T-cell (primary cell): ENCODE results near the gene WDR45. TPM values are rescaled to one million over a fixed set of nuclear protein-coding genes. Genes with fewer than 3 reads are reported as not detected.

Source experiments
- ATAC-seq, 4 experiments: fragments of 200-7000 bp in 3 of 4; fragments of 150-1000 bp in 1 of 4; cut with Tn5 transposase; replicated peaks in 1 of 4; 1 replicate in 3 of 4; 2 replicates in 1 of 4; pipeline ENCODE4 v1.10.0; 2021; ENCODE audit warnings: moderate library complexity in 3 of 4, mild to moderate bottlenecking in 2 of 4, moderate number of reproducible peaks in 1 of 4
- CTCF ChIA-PET, 2 donors: fragments of 300-600 bp; sonication (Branson Sonifier 250); formaldehyde crosslinking; loops; one replicate each; lab custom pipeline; 2022; ENCODE audit warnings: antibody characterized with exemption in 2 of 2; lab: Charles Lee
- POLR2A ChIA-PET, 2 donors: fragments of 300-600 bp; sonication (Branson Sonifier 250); formaldehyde crosslinking; loops; one replicate each; lab custom pipeline; 2022; ENCODE audit warnings: antibody characterized with exemption in 2 of 2; lab: Charles Lee
- DNase-seq, 35 experiments: peaks; one replicate each; pipeline versions ENCODE4 v3.0.0 to v3.0.0-alpha.2; 2013 to 2023
- H3K27ac ChIP-seq: one replicate; pipeline ENCODE4 v1.5.1; 2013; ENCODE audit warnings: low read length
- H3K27me3 ChIP-seq, 2 experiments: replicated peaks in 1 of 2; 1 replicate in 1 of 2; 2 replicates in 1 of 2; pipeline versions ENCODE4 v1.6.1 to v1.7.0; 2013; ENCODE audit warnings: low read length in 1 of 2, mixed read lengths in 1 of 2; ENCODE audit not compliant: control insufficient read depth in 2 of 2, insufficient read depth in 2 of 2; ENCODE audit errors: extremely low read depth in 1 of 2
- H3K36me3 ChIP-seq, 2 donors: 1 replicate in 1 of 2; 2 replicates in 1 of 2; pipeline versions ENCODE4 v1.6.1 to v1.7.0; 2013; ENCODE audit warnings: low read length in 1 of 2; ENCODE audit not compliant: control insufficient read depth in 2 of 2, insufficient read depth in 1 of 2; ENCODE audit errors: extremely low read depth in 1 of 2
- H3K4me1 ChIP-seq, 2 experiments: 1 replicate in 1 of 2; 2 replicates in 1 of 2; pipeline versions ENCODE4 v1.6.1 to v1.7.0; 2013; ENCODE audit warnings: low read length in 2 of 2, mixed read lengths in 1 of 2; ENCODE audit not compliant: insufficient read depth in 2 of 2, control insufficient read depth in 1 of 2; ENCODE audit errors: extremely low read depth in 1 of 2
- H3K4me3 ChIP-seq, 2 donors: 1 replicate in 1 of 2; 2 replicates in 1 of 2; pipeline versions ENCODE4 v1.5.1 to v1.7.0; 2013; ENCODE audit warnings: mild to moderate bottlenecking in 2 of 2, low read length in 1 of 2, moderate library complexity in 1 of 2; ENCODE audit not compliant: control insufficient read depth in 1 of 2; ENCODE audit errors: extremely low read depth in 1 of 2
- H3K9me3 ChIP-seq: 2 replicates; pipeline ENCODE4 v1.7.0; 2013
- H3K27ac Mint-ChIP-seq, 2 donors: one replicate each; pipeline ENCODE4 v1.8.0; 2020 to 2021; ENCODE audit warnings: mild to moderate bottlenecking in 2 of 2, mixed read lengths in 2 of 2
- H3K27me3 Mint-ChIP-seq, 2 donors: one replicate each; pipeline ENCODE4 v1.8.0; 2021 to 2022; ENCODE audit warnings: mixed read lengths in 2 of 2
- H3K36me3 Mint-ChIP-seq: one replicate; pipeline ENCODE4 v1.8.0; 2021; ENCODE audit warnings: mixed read lengths
- H3K4me1 Mint-ChIP-seq, 3 donors: one replicate each; pipeline ENCODE4 v1.8.0; 2020 to 2022; ENCODE audit warnings: mixed read lengths in 3 of 3, mild to moderate bottlenecking in 1 of 3
- H3K4me3 Mint-ChIP-seq, 3 donors: one replicate each; pipeline ENCODE4 v1.8.0; 2020 to 2022; ENCODE audit warnings: mild to moderate bottlenecking in 3 of 3, mixed read lengths in 3 of 3, moderate library complexity in 3 of 3
- H3K9me3 Mint-ChIP-seq, 3 donors: one replicate each; pipeline ENCODE4 v1.8.0; 2020 to 2022; ENCODE audit warnings: mixed read lengths in 3 of 3
- WGBS: methylation state at CpG from one replicate; pipeline ENCODE4 v1.1.5; 2013; ENCODE audit warnings: missing lambda C conversion rate; ENCODE audit not compliant: insufficient coverage; 5-methylcytosine and 5-hydroxymethylcytosine counted together
- total RNA-seq, 35 experiments: library from RNA in 6 of 35; stranded (reverse) in 6 of 35; fragments of 120-200 nt in 1 of 35; gene quantifications; one replicate each; pipeline versions ENCODE4 v1.2.1 to v1.2.4 and lab custom pipeline; 2013 to 2026

Gene WDR45
- total RNA-seq, 5 donors from 2014 or later (not counting 1 experiment from before 2014, with no cell fraction given) = 66.2 to 134 (median 112) TPM

DNA sequence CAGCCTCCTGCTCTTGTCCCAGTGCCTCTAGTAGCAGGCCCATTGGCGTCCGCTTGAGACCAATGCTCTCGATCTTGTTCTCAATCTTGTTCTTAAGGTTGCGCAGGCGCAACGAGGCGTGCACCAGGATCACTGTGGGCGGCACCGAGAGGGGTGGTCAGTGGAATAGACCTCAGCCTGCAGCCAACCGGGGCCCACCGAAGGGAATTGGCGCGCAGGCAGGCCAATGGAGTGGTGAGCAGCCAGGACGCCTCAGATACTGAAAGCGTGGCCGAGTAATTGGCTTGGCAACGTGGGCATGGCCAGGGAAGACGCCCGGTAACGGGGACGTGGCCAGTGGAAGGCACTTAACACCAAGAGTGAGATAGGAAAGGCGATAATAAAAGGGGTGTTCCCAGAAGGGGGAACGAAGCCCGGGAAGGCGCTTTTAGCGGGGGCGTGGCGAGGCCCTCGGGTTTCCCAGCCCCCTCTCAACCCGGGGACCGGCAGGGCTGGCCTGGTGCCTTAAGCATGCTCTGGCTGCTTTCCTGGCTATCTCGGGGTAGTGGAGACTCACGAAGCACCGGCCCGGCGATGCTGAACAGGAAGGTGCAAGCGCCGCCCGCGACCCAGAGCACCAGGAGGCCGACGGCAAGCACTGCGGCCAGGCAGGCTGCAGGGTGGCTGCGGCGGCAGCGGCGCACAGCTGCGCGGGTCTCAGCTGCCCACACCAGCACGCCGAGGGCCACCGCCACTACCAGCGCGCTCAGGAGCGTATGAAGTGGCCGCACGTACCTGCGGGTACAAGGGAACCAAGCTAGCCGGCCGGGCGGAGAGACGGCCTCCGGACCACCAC lies 7.6 kb downstream of the WDR45 start:
- Mint-ChIP-seq H3K27ac (no peak overlapping the region), H3K36me3 (peaks cover 7% of the 10 kb centered on the region), H3K4me3 (peak overlapping the region; percentile 59 to 85 (median 83)), H3K27me3 (no peaks in the 10 kb centered on the region), H3K4me1 (peaks cover 14 to 25% (median 18%) of the 10 kb centered on the region in 3 donors), H3K9me3 (no peaks in the 10 kb centered on the region)
- Histone ChIP-seq H3K27ac (no peak overlapping the region), H3K4me3 (no peak overlapping the region), H3K4me1 (peaks cover 0 to 22% of the 10 kb centered on the region in 2 experiments), H3K9me3 (no peaks in the 10 kb centered on the region), H3K36me3 (no peaks in the 10 kb centered on the region), H3K27me3 (no peaks in the 10 kb centered on the region)
- 95% methylated on average over 29 of the region's 63 CpGs for WGBS
- ATAC-seq (no peak), DNase-seq (no peak)
- ChIA-PET CTCF (no interaction called here), POLR2A (no interaction called here)

DNA sequence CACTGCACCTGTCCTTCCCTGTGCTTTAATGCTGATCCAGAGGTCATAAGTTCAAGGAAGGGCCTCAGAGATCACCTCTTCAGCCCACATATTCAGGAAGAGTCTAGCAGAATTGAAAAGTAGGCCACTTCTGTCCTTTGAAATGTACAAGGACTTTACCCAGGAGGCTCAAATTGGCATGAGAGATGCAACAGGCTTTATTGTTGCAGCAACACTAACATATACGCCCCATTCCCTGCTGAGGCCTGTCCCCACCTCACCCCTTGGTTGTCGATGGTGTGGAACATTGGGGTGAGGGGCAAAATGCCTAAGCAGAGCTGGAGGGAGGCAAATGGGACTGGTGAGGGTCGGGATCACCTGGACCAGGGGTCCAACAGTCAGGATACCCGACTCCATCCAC lies 8.7 kb downstream of the WDR45 start:
- H3K4me3 Mint-ChIP-seq = no peak overlapping the region
- ATAC-seq (no peak), DNase-seq (no peak)
- no peaks in the 10 kb centered on the region for H3K9me3 Mint-ChIP-seq
- ChIA-PET CTCF (interaction anchor here (0.6 kb wide), 3 partner anchors 43 to 84 kb away, joined by 3 to 4 read pairs (median 4); no protein-coding TSS in a partner anchor), POLR2A (no interaction called here)
- Histone ChIP-seq H3K27me3 (no peaks in the 10 kb centered on the region), H3K4me1 (peaks cover 0 to 22% of the 10 kb centered on the region in 2 experiments), H3K36me3 (no peaks in the 10 kb centered on the region), H3K27ac (no peak overlapping the region), H3K9me3 (no peaks in the 10 kb centered on the region), H3K4me3 (no peak overlapping the region)
- no peaks in the 10 kb centered on the region for H3K27me3 Mint-ChIP-seq
- H3K4me1 Mint-ChIP-seq = peaks cover 14 to 25% (median 18%) of the 10 kb centered on the region in 3 donors
- no peak overlapping the region for H3K27ac Mint-ChIP-seq
- H3K36me3 Mint-ChIP-seq = peaks cover 7% of the 10 kb centered on the region
- WGBS = 100% methylated on average over 1 of the region's 4 CpGs

DNA sequence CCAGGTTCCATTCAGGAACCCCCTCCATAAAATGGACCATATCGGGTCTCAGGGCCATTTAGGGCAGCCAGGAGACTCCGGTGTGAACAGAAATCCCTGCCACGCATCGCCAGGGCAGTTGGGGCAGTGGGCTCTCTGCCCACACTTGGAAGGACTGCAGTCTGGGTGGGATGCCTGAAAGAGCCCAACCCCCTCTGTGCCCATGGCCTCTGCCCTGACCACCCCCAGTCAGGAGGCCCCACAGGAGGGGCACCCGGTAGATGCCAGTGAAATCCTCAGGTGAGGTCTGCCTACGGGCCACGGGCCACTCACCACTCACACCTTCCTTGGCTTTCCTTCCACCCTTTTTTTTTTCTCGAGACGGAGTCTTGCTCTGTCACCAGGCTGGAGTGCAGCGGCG lies 10.6 kb downstream of the WDR45 start:
- Histone ChIP-seq H3K9me3 (no peaks in the 10 kb centered on the region), H3K27me3 (no peaks in the 10 kb centered on the region), H3K27ac (no peak overlapping the region), H3K4me3 (no peak overlapping the region), H3K36me3 (no peaks in the 10 kb centered on the region), H3K4me1 (peaks cover 0 to 16% of the 10 kb centered on the region in 2 experiments)
- no peaks in the 10 kb centered on the region for H3K9me3 Mint-ChIP-seq
- POLR2A ChIA-PET = no interaction called here
- peaks cover 7% of the 10 kb centered on the region for H3K36me3 Mint-ChIP-seq
- 100% methylated on average over 2 of the region's 11 CpGs for WGBS
- DNase-seq (no peak), ATAC-seq (no peak)
- H3K27ac Mint-ChIP-seq = no peak overlapping the region
- peaks cover 11 to 22% (median 18%) of the 10 kb centered on the region in 3 donors for H3K4me1 Mint-ChIP-seq
- H3K27me3 Mint-ChIP-seq = no peaks in the 10 kb centered on the region
- CTCF ChIA-PET = no interaction called here
- no peak overlapping the region for H3K4me3 Mint-ChIP-seq

DNA sequence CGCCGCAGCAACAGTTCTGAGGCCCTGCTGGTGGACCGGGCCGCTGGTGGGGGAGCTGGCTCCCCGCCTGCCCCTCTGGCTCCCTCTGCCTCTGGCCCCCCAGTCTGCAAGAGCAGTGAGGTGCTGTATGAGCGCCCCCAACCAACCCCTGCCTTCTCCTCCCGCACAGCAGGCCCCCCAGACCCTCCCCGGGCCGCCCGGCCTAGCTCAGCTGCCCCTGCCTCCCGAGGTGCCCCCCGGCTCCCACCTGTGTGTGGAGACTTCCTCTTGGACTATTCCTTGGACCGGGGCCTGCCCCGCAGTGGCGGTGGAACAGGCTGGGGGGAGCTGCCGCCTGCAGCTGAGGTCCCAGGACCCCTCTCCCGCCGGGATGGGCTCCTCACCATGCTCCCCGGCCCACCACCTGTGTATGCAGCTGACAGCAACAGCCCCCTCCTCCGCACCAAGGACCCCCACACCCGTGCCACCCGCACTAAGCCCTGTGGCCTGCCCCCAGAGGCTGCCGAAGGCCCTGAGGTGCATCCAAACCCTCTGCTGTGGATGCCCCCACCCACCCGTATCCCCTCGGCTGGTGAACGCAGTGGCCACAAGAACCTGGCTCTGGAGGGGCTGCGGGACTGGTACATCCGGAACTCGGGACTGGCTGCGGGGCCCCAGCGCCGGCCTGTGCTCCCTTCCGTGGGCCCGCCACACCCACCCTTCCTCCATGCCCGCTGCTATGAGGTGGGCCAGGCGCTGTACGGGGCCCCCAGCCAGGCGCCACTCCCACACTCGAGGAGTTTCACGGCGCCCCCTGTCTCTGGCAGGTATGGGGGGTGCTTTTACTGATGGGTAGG lies 12.2 kb downstream of the WDR45 start:
- H3K27me3 ChIP-seq = no peaks in the 10 kb centered on the region
- Mint-ChIP-seq H3K4me1 (peaks cover 3 to 7% (median 5%) of the 10 kb centered on the region in 3 donors), H3K4me3 (no peak overlapping the region), H3K27ac (no peak overlapping the region), H3K27me3 (no peaks in the 10 kb centered on the region), H3K36me3 (peaks cover 7% of the 10 kb centered on the region), H3K9me3 (no peaks in the 10 kb centered on the region)
- no peak overlapping the region for H3K27ac ChIP-seq
- H3K36me3 ChIP-seq = peaks cover 0 to 2% of the 10 kb centered on the region in 2 donors
- ChIA-PET CTCF (no interaction called here), POLR2A (no interaction called here)
- DNase-seq = no peak
- peaks cover 0 to 3% of the 10 kb centered on the region in 2 experiments for H3K4me1 ChIP-seq
- no peak for ATAC-seq
- no CpG with 5 or more reads among the region's 41 CpGs for WGBS
- H3K4me3 ChIP-seq = no peak overlapping the region
- no peaks in the 10 kb centered on the region for H3K9me3 ChIP-seq

DNA sequence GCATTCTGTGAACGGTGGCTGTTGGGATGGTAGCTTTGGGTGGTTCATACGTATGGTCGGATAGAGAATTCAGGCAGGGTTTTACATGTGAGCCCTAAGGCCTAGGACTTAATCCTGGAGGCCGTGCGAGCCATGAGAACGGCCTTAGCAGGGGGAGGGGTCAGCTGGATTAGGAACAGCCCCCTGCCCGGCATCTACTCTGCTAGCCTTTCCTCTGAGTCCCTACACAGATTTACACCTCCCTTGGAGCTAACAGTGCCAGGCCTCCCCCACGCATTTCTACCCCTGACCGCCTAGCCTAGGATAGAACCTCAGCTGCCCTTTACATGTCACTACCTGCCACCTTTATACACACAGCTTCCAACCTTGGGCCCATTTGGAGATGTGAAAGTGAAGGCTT lies 13.0 kb downstream of the WDR45 start:
- POLR2A ChIA-PET = no interaction called here

DNA sequence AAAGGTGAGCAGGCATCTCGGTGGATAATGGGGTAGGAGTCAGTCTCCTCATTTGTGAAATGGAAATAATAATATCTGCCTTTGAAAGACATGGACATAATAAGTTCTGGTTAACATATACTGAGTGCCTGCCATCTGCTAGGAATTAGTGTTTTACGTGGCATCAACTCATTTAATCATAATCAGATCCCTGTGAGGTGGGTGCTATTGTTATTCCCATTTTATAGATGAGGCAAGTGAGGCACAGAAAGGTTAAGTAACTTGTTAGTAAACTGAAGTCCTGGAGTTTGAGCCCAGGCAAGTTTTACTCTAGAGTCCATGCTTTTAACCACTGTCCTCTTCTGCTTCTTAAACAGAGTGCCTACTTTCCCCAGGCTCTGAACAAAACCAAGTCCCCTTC lies 13.4 kb downstream of the WDR45 start:
- ATAC-seq = no peak
- POLR2A ChIA-PET = no interaction called here
- Histone ChIP-seq H3K9me3 (no peaks in the 10 kb centered on the region), H3K27ac (no peak overlapping the region), H3K36me3 (peaks cover 0 to 2% of the 10 kb centered on the region in 2 donors), H3K27me3 (no peaks in the 10 kb centered on the region), H3K4me1 (no peaks in the 10 kb centered on the region), H3K4me3 (no peak overlapping the region)
- DNase-seq = no peak
- CTCF ChIA-PET = no interaction called here
- Mint-ChIP-seq H3K27me3 (no peaks in the 10 kb centered on the region), H3K9me3 (no peaks in the 10 kb centered on the region), H3K27ac (no peak overlapping the region), H3K36me3 (peaks cover 5% of the 10 kb centered on the region), H3K4me1 (peaks cover 0 to 2% (median 0%) of the 10 kb centered on the region in 3 donors), H3K4me3 (no peak overlapping the region)
- no CpG with 5 or more reads among the region's 2 CpGs for WGBS

More for the DNA sequence above, 13.0 kb downstream of the WDR45 start:
- no CpG with 5 or more reads among the region's 9 CpGs for WGBS
- CTCF ChIA-PET = no interaction called here
- no peak overlapping the region for H3K4me3 ChIP-seq
- Mint-ChIP-seq H3K4me1 (peaks cover 0 to 4% (median 2%) of the 10 kb centered on the region in 3 donors), H3K27me3 (no peaks in the 10 kb centered on the region), H3K36me3 (peaks cover 7% of the 10 kb centered on the region), H3K9me3 (no peaks in the 10 kb centered on the region), H3K4me3 (no peak overlapping the region), H3K27ac (no peak overlapping the region)
- H3K27me3 ChIP-seq = no peaks in the 10 kb centered on the region
- H3K36me3 ChIP-seq = peaks cover 0 to 2% of the 10 kb centered on the region in 2 donors
- no peaks in the 10 kb centered on the region for H3K4me1 ChIP-seq
- no peak for ATAC-seq
- no peaks in the 10 kb centered on the region for H3K9me3 ChIP-seq
- DNase-seq = no peak
- no peak overlapping the region for H3K27ac ChIP-seq
